GM12801 (cell line): ENCODE measurements around the gene SENP2.

Experiments used
- CTCF ChIP-seq: IDR thresholded peaks from one replicate; pipeline ENCODE4 v1.5.1; 2011; ENCODE audit warnings: control low read depth; ENCODE audit not compliant: insufficient read length; ENCODE audit errors: extremely low read depth

SENP2 gene

GRCh38 chr3:185630182-185630622 is 44.1 kb downstream of the SENP2 start:
- TF ChIP-seq CTCF: no peak

DNA sequence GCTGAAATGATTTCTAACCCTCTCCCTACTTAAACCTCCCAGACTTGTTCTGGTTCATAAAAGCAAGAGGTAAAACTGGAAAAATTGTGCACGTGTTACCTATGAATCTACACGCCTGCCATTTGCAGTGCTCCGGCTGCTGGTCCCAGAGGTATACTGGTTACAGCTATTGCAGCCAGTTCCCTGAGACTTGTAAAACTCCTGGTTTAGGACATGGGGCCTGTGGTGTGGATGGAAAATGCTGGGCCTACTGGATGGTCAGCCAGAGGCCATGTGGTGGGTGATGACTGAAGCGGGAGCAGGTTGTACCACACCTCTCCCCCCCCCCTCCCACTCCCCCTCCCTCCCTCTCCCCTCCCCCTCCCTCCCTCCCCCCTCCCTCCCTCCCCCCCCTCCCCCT is 45.0 kb downstream of the SENP2 start:
- TF ChIP-seq CTCF: no peak

- TF ChIP-seq CTCF: no peak
Measured at GRCh38 chr3:185631508-185632206, 45.6 kb downstream of the SENP2 start.

DNA sequence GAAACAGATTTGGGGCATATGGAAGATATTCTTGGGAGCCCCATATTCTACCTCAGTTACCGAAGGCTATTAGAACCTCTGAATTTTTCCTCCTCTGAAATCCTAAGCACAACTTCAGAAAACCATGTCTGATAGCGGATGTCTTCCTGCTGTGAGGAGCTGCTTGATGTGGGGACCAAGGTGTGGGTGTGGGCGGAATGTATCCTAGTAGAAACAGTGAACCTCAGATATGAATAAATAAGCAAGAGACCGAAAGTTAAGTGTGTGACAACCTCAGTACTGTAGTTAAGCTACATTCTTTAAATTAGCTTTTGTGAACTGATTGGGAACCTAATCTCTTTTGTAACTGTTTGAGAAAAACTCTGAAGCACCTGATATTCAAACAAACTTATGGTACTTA is 46.9 kb downstream of the SENP2 start:
- no peak for TF ChIP-seq CTCF

- no peak for TF ChIP-seq CTCF
Measured at GRCh38 chr3:185637388-185637787, 51.3 kb downstream of the SENP2 start.

GRCh38 chr3:185639632-185640206 is 53.6 kb downstream of the SENP2 start:
- no peak for TF ChIP-seq CTCF

DNA sequence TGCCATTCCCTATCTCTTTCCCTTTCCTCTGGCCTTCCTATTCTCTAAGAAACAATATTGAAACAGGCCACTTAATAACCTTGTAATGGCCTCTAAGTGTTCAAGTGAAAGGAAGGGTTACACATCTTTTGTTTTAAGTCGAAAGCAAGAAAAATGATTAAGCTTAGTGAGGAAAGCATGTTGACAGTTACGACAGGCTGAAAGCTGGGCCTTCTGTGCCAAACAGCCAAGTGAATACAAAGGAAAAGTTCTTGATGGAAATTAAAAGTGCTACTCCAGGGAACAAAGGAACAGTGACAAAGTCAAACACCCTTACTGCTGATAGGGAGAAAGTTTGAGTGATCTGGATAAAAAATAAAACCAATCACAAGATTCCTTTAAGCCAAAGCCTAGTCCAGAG is 54.2 kb downstream of the SENP2 start:
- TF ChIP-seq CTCF: no peak
